Kidney capillary endothelial cell (primary cell): ENCODE data around the gene RAD51D.
A peak's percentile ranks its signal among the peaks of the same experiment; 100 is the strongest.
"Not testable (repeated sequence)": the region's sequence is repeated elsewhere in the genome, so short reads cannot be mapped to it uniquely, and the experiment has no call there.

ENCODE experiments used
- DNase-seq: peaks from one replicate; pipeline ENCODE4 v3.0.0-alpha.2; 2018; ENCODE audit warnings: low spot score

RAD51D gene

DNA sequence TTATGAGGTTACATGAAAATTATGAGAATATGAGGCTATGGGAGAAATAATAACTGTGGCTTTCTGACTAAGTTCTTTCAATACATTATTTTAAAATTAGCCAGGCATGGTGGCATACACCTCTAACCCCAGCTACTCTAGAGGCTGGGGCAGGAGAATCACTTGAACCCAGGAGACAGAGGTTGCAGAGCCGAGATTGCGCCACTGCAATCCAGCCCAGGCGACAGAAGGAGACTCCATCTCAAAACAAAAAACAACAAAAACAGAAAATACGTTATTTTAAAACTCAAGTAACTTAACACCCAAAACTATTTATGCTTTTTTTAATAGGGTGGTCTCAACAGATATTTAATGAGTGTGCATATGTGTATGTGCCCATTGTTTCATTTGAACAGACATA is 53.8 kb downstream of the RAD51D start:
- no peak for DNase-seq

DNA sequence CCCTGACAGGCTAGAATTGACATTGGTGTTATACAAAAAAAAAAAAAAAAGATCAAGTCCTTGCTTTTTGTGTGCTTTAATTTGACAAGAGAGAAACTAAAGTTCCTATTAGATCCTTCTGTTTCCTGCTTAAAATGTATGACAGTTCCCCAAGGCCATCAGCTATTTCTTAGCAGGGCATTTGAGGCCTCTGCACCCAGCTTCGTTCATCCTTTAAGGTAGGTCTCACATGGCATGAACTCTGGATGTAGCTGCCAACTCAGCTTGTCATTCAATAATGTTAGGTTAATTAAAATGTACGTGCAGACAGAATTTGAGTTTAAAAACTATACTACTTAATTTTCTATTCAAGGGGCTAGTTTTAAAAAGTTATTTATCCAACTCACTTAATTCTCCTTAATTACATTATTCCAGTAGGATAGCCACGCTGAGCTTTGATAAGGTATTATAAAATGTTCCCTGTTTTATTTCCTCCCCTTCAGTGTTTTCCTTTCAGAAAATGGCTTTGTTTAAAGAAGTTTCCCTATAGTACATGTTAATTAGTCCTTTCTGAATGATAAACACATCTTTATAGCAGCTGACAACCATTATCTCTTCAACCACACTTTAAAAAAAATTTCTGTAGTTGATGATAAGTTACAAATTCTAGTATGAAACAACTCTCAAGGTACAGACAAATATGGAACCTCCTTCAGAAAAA is 55.0 kb downstream of the RAD51D start:
- DNase-seq, result no peak

DNA sequence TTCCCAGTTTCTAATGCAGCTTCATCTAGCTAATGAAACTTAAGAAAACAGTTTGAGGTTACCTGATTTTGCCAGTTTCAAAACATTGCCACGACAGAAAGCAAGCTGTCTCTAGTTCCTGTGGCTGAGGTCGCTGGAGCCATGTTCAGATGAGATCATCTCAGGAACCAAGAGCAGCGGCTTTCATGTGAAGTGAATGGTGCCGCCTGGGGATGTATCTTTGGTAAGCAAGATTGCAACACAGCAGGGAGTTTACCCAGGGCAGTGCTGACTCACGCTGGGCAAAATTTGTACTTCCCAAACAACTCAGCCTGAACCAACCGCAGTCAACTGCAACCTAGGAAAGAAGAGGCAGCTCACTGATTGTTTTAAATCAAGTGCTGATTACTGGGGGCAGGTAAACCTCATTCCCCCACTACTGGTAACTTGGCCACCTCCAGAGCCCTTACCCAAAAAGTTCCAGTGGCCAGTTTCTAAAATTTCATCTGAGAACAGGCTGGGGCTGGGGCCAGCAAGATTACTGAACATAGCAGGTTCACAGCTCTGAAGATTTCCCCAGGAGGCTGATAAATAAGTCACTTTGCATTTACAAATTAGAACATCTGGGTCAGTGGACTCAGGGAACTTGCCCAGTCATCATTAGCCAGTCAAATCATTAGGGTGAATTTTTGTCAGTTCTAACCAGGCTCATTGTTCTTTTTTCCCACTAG is 56.0 kb downstream of the RAD51D start, which contains the start of gene RFFL:
Gene RFFL (minus strand): TSS at position 194 of the 710 bp plus-strand sequence. CDS start 37,154 bp downstream, outside the sequence.
- peak; percentile 93 for DNase-seq

DNA sequence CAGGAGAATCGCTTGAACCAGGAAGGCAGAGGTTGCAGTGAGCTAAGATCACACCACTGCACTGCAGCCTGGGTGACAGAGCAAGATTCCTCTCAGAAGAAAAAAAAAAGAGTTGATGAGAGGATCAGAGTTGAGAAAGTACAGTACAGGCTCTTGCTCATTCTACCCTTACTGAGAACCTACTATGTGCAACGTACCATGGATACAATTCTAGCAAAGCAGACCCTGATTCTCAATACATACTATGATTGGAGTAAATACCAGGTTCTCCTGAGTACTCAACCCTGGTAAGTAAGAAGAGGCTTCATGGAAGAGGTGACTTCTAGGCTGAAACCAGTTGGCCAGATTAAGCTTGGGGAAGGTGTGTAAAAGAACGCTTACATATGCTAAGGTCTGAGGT is 57.4 kb downstream of the RAD51D start:
- no peak for DNase-seq

DNA sequence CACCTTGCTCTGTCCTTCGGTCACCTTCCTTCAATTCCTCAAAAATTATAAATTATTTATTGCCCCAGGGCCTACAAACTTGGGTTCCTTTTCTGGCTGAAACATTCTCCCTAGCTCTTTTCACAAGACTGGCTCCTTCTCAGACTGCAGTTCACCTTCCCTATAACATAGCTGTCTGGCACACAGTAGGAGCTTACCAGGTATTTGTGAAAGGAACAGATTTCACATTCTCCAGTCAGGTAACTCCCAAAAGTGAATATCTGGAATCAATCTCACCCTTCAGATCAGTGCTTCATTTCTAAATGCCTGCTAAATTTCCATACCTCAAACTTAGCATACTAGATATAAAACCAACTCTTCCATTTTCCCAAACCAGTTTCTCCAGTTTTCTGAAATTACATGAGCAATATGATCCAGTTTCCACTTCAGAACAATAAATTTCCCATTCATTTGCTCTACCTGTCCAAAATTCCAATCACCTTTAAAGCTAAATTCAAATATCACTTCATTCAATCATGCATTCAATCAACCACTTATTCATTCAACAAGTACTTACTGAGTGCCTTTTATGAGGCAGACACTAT is 62.2 kb downstream of the RAD51D start:
- no peak for DNase-seq

DNA sequence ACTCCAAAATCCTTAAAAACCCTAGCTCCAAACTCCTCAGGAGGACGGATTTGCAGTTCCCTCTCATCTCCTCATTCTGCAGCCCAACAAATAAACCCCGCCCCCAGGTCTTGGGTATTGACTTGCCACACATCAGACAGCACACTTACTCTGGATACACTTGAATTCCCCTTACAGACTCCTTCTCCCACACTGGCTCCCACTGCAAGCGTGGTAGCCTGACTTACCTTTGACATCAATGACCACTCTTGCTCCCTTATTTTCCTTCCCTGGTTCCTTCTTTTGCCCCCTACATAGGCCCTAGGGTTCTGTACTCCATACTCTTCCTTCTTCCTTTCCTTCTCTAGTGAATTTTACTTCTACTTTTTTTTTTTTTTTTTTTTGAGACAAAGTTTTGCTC is 63.6 kb downstream of the RAD51D start:
- DNase-seq, result no peak

DNA sequence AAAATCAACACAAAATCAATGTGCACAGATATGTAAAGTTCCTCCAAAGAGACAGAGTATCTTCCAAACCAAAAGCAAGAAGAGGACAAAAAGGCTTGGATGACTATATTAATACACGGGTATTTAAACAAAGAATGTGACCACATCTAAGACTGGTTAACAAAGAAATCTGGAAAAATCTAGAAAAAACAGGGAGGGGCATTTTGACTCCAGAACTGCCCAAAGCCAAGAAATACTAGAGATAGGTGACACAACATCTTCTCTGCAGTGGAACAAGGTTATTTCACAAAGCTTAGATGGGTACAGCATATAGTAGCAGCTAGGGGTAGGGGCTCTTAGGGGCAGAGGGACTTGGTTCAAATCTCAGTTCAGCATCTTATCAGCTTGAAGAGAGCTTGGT is 66.5 kb downstream of the RAD51D start:
- DNase-seq, result no peak

DNA sequence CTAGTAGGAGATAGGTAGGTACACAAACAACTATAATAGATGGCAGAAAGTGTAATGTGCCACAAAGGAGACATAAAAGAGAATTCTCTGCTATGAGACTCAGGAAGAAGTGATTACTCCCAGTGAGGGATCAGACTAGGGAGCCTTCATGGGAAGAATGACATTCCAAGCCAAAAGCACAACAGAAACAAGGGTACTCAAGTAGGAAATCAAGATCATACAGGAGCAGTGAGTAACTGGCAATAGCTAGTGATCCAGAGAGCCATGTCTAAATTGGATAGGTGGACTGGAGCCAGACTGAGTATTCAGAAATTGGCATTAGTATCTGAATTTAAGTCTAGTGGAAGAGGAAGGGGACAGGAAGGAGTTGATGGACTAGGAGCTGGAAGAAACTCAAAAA is 66.9 kb downstream of the RAD51D start:
- no peak for DNase-seq

DNA sequence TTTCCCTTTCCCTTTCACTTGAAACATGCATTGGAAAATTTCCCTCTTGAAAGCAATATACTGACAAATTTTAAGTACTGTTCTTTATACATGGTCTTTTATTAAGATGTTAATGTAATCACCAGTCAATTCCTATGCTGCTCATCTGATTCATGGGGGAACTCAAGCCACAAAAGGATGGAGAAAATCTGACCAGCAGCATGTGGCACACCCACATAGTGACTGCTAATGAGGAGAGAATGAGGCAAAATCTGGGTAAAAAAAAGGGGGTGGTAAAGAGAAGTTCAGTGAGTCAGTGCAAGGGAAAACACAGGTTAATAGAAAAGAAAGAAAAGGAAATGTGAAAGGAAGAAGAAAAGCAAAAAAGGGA is 67.4 kb downstream of the RAD51D start:
- no peak for DNase-seq

DNA sequence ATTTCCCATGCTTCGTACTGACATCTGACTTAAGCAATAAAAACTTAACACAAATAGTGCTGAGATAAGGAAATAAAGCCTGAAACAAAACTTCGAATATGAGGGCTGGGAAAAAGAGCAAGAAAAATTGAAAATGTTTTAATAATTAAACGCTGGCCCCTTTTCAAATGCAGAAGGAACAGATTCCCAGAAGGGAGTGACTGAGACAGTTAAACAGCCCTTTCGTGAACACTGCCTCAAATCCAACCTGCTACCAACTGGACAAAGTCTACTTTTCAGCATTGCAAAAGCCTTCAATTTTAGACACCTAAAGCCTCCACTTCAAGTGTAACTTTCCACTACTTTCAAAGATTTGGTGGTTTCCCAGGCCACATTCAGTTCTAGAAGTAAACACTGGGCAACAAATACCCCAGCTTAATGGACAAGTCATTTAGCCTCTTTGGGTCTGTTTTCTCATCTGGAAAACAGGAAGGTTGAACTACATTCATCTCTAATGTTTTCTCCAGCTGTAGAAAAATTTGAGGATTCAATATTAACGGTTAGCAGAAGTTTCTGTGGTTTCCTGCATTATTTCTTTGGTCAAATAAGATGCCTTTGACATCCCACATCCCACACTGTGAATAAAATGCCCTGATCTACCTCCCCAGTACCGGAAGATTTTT is 68.0 kb downstream of the RAD51D start:
- DNase-seq, result no peak

DNA sequence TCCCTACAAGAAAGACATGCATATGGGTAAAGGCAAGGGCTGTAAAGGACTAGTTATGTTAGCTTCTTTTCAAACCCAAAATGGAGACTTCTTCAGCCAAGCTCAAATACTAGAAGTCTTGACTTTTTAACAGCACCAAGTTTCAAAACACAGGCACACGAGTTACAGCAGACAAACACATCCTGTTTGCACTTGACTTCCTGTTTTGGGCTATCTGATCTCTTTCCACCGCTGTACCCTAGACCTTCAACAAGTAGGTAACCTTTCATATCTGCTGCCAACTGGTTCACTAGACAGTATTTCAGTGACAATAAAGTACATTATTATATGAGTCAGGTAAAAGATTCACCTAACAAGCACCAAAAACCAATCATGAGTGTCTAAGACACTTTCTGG is 68.5 kb downstream of the RAD51D start:
- no peak for DNase-seq

DNA sequence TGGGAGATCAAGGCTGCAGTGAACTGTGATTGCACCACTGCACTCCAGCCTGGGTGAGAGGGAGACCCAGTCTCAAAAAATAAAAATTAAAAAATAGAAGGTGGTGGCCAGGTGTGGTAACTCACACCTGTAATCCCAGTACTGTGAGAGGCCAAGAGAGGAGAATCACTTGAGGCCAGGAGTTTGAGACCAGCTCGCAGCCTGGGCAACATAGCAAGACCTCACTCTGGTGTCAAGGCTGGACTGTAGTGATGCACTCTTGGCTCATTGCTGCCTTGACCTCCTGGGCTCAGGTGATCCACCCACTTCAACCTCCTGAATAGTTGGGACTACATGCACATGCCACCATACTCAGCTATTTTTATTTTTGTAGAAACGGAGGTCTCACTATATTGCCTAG is 69.5 kb downstream of the RAD51D start:
- no peak for DNase-seq

DNA sequence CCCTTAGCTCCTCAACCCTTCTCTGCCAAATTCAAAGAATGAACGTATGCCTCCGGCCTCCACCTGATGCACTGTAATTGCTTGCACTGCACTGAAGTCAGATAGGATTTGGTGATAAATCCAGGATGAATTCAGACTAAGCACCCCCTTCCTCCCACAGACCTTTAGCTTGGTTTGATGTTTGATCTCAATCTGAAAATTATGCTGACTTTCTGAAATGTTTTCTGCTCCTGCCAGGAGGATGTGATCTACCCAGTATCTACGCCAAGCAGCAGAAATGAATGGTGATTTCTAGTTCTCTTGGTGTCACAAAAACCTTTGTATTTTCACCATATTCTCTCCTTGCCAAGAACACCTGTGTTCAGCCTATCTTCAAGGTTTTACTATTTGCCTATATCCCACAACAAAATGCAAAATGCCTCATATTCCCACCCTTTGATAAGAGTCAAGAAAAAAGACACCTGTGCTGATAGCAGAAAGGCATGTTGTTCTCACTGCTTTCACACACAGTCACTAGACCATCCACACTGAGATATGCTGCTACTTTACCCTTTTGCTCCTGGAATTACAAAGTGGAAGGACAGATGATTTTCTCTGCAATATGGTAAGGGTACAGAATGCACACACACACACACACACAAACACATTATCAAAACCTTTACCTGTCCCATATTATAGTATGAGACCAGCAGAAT is 70.8 kb downstream of the RAD51D start:
- DNase-seq, result no peak

DNA sequence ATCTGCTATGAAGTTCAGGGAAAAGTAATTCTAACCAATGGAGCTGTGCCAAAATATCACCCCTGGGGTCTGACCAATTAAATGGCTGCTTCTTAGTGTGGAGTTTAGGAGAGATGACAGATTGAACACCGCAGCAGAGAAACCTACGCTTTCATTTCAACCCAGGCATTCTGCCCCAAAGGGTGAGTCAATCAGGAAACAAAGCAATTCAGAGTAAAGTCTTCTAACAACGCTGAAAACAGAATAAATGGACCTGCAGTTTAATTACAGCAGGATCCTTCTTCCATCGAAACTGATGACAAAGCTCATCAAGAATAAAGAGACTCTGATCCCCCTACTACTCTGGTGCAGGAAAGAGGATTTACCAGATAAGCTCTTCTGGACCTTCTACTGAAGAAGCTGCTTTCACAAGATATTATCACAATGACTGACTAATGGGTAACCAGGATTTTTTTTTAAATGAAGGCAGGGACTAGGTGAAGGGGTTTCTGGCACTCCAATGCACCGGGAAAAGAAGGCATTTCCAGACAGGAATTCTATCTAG is 72.8 kb downstream of the RAD51D start:
- DNase-seq, result no peak

DNA sequence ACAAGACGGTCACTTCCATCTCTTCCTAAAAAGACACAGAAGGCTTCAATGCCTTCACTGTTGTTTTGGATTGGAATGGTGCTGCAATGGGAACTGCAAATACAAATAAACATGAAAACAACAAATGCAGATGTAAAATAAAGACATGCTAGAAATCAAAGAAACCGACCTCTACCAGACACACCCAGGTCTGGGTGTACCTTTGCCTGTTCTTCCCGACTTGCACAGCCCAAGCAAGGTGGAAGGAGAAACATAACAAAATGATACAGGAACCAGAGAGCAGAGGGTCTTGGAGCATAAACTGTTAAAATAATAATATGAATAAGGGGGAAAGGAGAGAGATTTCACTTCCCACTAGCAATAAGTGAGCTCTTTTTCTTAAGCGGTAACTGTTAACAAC is 73.4 kb downstream of the RAD51D start:
- DNase-seq, result no peak

DNA sequence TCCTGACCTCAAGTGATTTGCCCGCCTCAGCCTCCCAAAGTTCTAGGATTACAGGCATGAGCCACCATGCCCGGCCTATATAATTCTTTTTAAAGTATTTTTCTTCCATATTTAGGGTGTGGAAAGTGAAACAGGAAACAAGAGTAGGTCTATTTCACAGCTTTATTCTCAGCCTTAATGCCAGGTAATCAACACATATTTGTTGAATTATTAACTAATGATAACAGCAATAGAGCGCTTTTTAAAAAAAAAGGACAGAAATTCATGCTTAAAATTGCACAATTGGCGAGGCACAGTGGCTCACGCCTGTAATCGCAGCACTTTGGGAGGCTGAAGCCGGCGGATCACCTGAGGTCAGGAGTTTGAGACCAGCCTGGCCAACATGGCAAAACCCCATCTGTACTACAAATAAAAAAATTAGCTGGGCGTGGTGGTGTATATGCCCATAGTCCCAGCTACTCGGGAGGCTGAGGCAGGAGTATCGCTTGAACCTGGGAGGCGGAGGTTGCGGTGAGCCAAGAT is 74.1 kb downstream of the RAD51D start:
- DNase-seq, result not testable (repeated sequence)

DNA sequence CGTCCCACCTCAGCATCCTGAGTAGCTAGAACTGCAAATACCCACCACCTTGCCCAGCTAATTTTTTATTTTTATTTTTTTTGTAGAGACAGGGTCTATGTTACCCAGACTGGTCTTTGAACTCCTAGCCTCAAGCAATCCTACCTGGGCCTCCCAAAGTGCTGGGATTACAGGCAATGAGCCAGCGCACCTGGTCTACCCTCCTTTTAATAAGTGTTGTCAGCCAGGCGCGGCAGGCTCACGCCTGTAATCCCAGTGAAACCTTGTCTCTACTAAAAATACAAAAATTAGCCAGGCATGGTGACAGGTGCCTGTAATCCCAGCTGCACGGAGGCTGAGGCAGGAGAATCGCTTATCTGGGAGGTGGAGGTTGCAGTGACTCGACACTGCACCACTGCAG is 75.5 kb downstream of the RAD51D start:
- DNase-seq, result no peak
